Endothelial cell (in vitro differentiated cells): ENCODE data around the gene BOLL. TPM values are rescaled to one million over a fixed set of nuclear protein-coding genes. Genes with fewer than 3 reads are reported as not detected.
"Not testable (repeated sequence)": the region's sequence is repeated elsewhere in the genome, so short reads cannot be mapped to it uniquely, and the experiment has no call there.

Experiments
- DNase-seq: peaks from one replicate; pipeline ENCODE4 v3.0.0; 2021; ENCODE audit warnings: low spot score
- H3K27ac Mint-ChIP-seq: one replicate; pipeline ENCODE4 v1.8.0; 2021; ENCODE audit warnings: mixed read lengths, inconsistent platforms; ENCODE audit not compliant: unreplicated experiment
- H3K27me3 Mint-ChIP-seq: one replicate; pipeline ENCODE4 v1.8.0; 2021; ENCODE audit warnings: mild to moderate bottlenecking, moderate library complexity, mixed read lengths, inconsistent platforms; ENCODE audit not compliant: unreplicated experiment
- H3K36me3 Mint-ChIP-seq: one replicate; pipeline ENCODE4 v1.8.0; 2021; ENCODE audit warnings: mild to moderate bottlenecking, low read depth, mixed read lengths, inconsistent platforms; ENCODE audit not compliant: unreplicated experiment
- H3K4me1 Mint-ChIP-seq: one replicate; pipeline ENCODE4 v1.8.0; 2021; ENCODE audit warnings: mild to moderate bottlenecking, mixed read lengths, inconsistent platforms; ENCODE audit not compliant: unreplicated experiment
- H3K4me3 Mint-ChIP-seq: one replicate; pipeline ENCODE4 v1.8.0; 2021; ENCODE audit warnings: mild to moderate bottlenecking, mixed read lengths, inconsistent platforms; ENCODE audit not compliant: unreplicated experiment
- H3K9me3 Mint-ChIP-seq: one replicate; pipeline ENCODE4 v1.8.0; 2021; ENCODE audit warnings: mixed read lengths, inconsistent platforms; ENCODE audit not compliant: unreplicated experiment
- CTCF ChIP-seq: fragments of 200-600 bp; sonication (generic); IDR thresholded peaks from one replicate; pipeline ENCODE4 v1.5.0; 2021; ENCODE audit warnings: antibody characterized with exemption; ENCODE audit not compliant: unreplicated experiment
- total RNA-seq: library from RNA; stranded (reverse); fragmentation: NEBNext Ultra II Directional; extraction: Animal tissue kit (Norgen Biotek cat#: 25700); gene quantifications from one replicate; pipeline ENCODE4 v1.2.1, GENCODE V29; 2021; ENCODE audit not compliant: unreplicated experiment

Gene BOLL
- total RNA-seq, 1 donor from 2014 or later, result not detected

GRCh38 chr2:197727011-197727410, 58.1 kb downstream of the BOLL start:
- Mint-ChIP-seq H3K4me3 (no peak overlapping the region), H3K27ac (no peak overlapping the region), H3K27me3 (no peaks in the 10 kb centered on the region), H3K36me3 (peaks cover 7% of the 10 kb centered on the region), H3K4me1 (no peaks in the 10 kb centered on the region), H3K9me3 (peaks cover 5% of the 10 kb centered on the region)
- TF ChIP-seq CTCF, result no peak
- no peak for DNase-seq

DNA sequence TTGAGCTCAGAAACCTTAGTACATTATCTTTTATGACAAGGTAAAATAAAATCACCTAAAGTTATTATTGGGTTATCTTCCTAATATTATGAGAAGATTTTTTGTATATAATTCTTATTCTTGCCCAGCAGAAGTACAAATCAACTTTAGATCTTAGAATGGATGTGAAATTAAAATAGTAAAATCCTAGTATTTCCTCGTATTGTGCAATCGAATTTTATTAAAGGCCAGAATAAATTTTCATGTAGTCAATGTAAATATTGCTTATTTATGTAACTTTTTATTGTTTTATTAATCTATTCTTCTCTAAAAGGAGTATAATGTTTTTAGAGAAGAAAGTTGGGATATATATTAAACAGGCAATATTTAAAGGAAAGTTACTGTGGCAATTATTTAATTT, 67.3 kb downstream of the BOLL start:
- Mint-ChIP-seq H3K4me1 (peaks cover 5% of the 10 kb centered on the region), H3K9me3 (no peaks in the 10 kb centered on the region), H3K27me3 (no peaks in the 10 kb centered on the region), H3K4me3 (no peak overlapping the region), H3K27ac (no peak overlapping the region), H3K36me3 (no peaks in the 10 kb centered on the region)
- DNase-seq, result no peak
- no peak for TF ChIP-seq CTCF

DNA sequence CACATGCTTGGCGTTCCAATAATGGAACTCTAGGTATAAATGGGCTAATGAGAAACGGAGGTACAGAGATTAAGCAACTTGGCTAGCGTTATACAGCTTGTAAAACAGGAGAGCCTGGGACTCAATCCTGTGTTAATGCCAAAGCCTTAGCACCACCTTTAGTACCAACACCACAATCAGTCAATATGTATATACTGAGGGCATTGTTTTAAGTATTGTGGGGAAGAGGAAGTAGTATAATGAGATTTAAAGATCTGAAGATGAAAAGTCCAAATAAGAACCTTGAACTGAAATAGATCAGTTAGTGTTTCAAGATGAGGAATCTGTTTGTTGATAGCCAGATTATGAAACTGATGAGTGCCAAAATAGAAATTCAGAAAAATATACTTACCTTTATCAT, 71.8 kb downstream of the BOLL start:
- H3K27ac Mint-ChIP-seq, result no peak overlapping the region
- no peak for DNase-seq
- TF ChIP-seq CTCF, result no peak
- H3K9me3 Mint-ChIP-seq, result no peaks in the 10 kb centered on the region
- no peaks in the 10 kb centered on the region for H3K27me3 Mint-ChIP-seq
- H3K4me1 Mint-ChIP-seq, result peaks cover 38% of the 10 kb centered on the region
- no peaks in the 10 kb centered on the region for H3K36me3 Mint-ChIP-seq
- H3K4me3 Mint-ChIP-seq, result no peak overlapping the region

DNA sequence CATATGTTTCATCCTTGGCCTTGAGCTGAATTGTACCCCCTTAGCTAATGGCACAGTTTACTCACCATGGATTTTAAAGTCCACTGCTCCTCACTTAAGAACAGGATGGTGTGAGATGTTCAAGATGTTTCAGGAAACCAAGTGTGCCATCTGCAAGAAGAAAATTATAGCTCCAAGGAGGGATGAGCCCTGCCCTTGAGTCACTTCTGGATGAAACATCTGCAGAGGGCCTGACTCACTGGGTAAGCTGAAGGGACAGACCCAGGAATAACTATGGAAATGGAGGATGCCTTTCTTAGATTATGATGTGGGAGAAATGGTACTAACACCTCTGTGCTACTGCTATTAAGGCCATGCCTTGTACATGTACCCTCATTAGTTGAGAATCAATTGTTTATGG, 73.5 kb downstream of the BOLL start:
- no peaks in the 10 kb centered on the region for H3K9me3 Mint-ChIP-seq
- no peak for TF ChIP-seq CTCF
- no peak for DNase-seq
- H3K4me1 Mint-ChIP-seq, result peaks cover 45% of the 10 kb centered on the region
- H3K27me3 Mint-ChIP-seq, result peaks cover 4% of the 10 kb centered on the region
- H3K36me3 Mint-ChIP-seq, result peaks cover 6% of the 10 kb centered on the region
- no peak overlapping the region for H3K27ac Mint-ChIP-seq
- no peak overlapping the region for H3K4me3 Mint-ChIP-seq

GRCh38 chr2:197710424-197711042, 74.6 kb downstream of the BOLL start:
- no peak for TF ChIP-seq CTCF
- H3K36me3 Mint-ChIP-seq, result peaks cover 6% of the 10 kb centered on the region
- H3K4me1 Mint-ChIP-seq, result peaks cover 48% of the 10 kb centered on the region
- no peaks in the 10 kb centered on the region for H3K9me3 Mint-ChIP-seq
- no peak for DNase-seq
- no peak overlapping the region for H3K4me3 Mint-ChIP-seq
- H3K27me3 Mint-ChIP-seq, result peaks cover 4% of the 10 kb centered on the region
- H3K27ac Mint-ChIP-seq, result no peak overlapping the region

DNA sequence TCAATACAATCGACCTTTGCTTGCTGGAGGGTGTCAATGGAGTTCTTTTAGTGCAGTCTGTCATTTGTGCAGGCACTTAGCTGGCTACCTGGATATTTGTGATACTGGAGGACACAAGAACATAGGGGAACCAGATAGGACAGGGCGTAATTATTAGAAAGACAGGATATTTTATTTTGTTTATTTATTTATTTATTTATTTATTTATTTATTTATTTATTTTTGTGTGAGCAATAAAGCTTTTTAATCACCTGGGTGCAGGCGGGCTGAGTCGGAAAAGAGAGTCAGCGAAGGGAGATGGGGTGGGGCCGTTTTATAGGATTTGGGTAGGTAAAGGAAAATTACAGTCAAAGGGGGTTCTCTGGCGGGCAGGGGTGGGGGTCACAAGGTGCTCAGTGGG, 76.0 kb downstream of the BOLL start:
- Mint-ChIP-seq H3K4me3 (peak overlapping the region; percentile 74), H3K4me1 (peaks cover 51% of the 10 kb centered on the region)
- not testable (repeated sequence) for DNase-seq, H3K27ac Mint-ChIP-seq, H3K9me3 Mint-ChIP-seq, H3K27me3 Mint-ChIP-seq, H3K36me3 Mint-ChIP-seq
